Endometrial microvascular endothelial cells (primary cell): ENCODE results near the gene RIN1. TPM values are rescaled to one million over a fixed set of nuclear protein-coding genes. Genes with fewer than 3 reads are reported as not detected.

Experiments
- in situ Hi-C: cut with HindIII; loops from 2 replicates; pipeline ENCODE4 v1.10.0; 2017; ENCODE audit warnings: low sequenced_read_pairs, low pct_unique_long_range_greater_than_20kb; ENCODE audit errors: inconsistent ontology term
- total RNA-seq: library from RNA; depleted of rRNA; stranded (reverse); fragments of >200 nt; gene quantifications from one replicate; pipeline ENCODE4 v1.2.3, GENCODE V29; 2015; ENCODE audit errors: inconsistent ontology term

RIN1 gene
- total RNA-seq, 1 donor from 2014 or later: 15.5 TPM

DNA sequence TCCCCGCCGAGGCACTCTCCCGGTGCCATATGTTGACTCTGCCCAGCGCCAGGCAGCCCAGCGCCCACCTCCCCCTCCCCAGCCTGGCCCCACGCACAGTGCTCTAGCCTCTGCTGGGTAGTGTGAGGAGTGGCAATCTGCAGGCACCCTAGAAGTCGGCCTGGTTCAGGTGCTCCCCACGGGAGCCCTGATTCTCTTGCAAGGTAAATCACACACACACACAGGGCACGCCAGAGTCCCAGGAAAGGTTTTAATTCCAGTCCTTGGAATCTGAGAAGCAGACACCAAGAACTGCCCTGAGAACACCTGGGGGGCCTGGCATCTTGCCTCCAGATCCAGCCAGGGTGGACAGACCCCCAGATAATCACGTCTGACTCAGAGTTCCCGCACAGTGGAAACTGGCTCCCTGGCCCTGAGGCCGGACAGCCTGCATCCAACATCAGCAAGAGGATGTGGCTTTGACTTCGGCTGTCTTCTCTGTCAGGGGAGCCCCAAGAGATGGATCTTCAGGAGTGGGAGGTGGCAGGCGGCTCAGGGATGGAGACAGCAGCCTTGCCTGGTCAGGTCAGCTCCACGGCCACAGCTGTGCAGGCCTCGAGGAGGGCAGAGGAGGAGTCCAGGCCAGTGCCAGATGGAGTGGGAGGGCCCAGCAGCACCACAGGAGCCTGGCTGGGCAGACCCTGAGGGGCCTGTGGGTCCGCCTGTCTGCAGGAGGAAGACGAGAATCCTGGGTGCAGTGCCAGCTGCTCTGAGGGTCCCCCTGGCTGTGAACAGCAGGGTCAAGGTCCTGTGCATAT is 1.1 kb upstream of the RIN1 start:
- in situ Hi-C loops: no loop called here

- in situ Hi-C loops: no loop called here
Measured at GRCh38 chr11:66335531-66336233, 552 bp downstream of the RIN1 start.

GRCh38 chr11:66334605-66335442 is 1.4 kb downstream of the RIN1 start:
- in situ Hi-C loops: no loop called here

- in situ Hi-C loops: no loop called here
Measured at GRCh38 chr11:66333896-66334604, 2.2 kb downstream of the RIN1 start.

DNA sequence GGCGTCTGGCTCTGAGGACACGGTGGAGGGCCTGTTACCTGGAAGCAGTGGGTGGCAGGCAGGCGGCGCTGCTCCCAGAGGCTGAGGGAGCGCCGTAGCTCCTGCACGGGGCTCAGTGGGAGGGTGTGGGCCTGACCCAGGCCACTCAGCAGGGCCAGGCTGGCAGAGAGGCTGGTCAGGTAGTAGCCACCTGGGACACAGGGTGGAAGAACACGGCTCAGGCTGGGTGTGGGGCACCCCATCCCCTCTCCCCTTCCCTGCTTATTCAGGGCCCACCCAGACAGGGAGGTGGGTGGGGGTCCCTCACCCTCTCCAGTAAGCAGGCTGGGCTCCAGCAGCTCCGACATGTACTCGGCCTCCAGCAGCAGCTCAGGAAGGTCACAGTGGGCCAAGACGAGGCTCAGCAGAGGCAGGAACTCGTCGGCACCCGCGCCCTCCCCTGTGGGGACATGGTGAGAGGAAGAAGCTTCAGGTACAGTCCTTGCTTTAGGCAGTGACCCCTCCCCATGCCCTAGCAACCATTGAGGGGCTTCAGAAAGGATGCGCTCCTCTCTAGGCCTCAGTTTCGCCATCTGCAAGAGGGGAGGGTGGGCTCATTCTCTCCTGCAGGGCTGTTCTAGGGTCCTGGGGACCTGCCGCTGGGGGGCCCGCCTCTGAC is 2.9 kb downstream of the RIN1 start:
- in situ Hi-C loops: no loop called here

- in situ Hi-C loops: no loop called here
Measured at GRCh38 chr11:66332371-66333219, 3.6 kb downstream of the RIN1 start.

DNA sequence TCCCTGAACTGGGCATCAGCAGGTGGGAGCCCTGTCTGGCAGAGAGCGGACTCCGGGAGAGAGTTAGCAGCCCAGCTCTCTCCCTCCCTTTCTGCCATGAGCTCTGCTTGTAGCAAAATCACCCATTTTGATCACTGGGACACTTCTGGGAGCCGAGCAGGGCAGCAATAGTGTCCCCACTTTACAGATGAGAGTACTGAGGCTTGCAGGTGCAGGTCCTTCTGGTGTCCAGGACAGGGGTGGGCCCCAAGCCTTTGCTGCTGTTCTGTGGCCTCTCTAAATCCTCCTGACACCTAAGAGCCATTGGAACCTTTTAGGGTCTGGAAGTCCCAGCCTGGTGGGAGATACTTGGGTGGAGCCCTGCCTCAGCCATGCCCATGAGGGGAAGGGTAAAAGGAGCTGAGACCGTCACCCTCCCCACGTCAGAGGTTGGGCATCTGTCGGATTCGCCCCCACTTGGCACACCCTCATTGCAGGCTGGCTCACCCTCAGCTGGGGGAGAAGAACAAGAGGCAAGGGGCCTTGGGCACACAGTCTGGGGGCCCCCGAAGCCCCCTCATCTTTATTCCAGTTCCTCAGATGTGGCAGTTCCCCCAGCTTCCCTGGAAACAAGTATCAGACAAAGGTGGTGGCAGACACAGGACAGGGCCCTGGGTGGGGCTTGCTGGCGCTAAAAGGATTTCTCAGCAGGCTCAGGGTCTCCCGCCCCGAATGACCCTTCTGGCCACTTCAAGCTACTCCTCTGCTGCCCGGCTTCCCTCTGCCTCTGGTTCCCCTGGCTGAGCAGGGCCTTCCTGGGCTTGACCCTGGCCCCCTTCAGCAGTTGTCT is 4.5 kb downstream of the RIN1 start:
- in situ Hi-C loops: no loop called here

- in situ Hi-C loops: no loop called here
Measured at GRCh38 chr11:66330931-66331330, 5.3 kb downstream of the RIN1 start.

GRCh38 chr11:66329165-66329673 is 7.0 kb downstream of the RIN1 start:
- in situ Hi-C loops: no loop called here

DNA sequence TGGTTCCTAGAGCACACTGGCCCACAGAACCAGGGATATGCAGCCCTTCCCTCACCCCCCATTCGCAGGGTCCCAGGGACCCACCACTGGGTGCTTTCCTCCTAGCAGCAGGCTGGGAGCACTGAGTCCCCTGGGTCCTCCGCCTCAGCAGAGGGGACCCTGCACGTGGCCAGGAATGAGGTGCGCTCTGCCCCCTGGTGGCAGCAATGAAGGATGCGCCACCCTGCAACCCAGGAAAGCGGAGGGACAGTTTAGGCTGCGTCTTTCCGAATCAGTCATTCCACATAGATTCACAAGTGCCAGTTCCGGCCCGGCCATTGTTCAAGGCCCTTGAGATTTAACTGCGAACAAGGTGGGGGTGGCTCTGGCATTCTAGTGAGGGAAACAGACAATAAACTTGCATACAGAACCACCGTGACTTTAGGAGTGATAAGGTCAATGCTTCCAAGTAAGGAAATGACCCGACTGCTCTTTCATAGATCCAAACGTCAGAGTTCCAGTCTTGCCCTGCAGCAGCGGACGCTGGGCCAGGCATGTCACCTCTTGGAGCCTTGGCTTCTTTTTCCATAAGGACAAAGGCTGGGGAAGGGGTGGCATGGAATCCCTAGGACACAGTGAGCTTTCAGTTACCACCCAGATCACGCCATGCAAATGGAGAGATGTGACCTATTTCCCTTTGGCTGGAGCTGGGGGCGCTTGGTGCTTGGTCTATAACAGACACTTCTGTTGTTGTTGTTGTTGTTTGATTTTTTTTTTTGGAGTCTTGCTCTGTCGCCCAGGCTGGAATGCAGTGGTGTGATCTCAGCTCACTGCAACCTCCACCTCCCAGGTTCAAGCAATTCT is 7.7 kb downstream of the RIN1 start:
- in situ Hi-C loops: no loop called here

GRCh38 chr11:66328031-66328301 is 8.3 kb downstream of the RIN1 start:
- in situ Hi-C loops: no loop called here

GRCh38 chr11:66327171-66328030 is 8.8 kb downstream of the RIN1 start:
- in situ Hi-C loops: no loop called here

DNA sequence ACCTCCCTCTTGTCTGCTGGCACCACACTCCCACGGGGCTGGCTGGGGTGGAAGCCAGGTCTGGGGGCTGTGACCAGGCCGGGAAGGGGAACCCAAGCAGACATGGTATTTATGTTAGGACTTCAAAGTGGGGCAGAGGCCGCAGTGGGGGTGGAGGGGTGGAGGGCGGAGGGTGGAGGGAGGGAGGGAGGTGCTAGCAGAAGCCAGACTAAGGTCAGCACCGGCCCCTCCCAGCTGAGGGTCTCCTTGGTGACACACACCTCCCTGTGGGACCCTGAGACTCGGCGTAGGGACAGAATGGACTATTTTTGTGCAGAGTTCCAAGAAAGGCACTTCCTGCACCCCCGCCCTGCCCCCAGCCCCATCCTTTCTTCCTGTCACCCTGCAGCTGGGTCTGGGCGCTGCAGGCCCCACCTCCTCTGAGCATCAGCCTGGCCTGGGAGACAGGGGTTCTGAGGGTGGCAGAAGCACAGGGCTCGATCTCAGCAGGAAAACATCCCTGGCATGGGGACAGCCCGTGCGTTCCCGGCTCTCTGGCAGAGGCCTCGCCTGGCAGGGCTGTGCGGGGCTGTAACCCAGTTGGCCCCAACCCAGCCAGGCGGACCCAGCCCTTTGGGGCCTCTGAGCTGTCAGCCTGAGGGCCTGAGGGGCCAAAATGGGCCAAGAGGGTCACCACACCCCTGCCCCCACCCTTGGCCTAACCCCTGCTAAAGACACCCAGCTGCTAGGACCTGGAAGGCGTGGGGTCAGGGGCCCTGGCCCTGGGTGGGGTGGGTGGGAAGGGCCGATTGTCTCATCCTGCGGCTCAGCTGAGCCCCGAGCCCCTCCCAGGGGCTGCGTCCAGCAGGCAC is 9.7 kb downstream of the RIN1 start:
- in situ Hi-C loops: no loop called here

DNA sequence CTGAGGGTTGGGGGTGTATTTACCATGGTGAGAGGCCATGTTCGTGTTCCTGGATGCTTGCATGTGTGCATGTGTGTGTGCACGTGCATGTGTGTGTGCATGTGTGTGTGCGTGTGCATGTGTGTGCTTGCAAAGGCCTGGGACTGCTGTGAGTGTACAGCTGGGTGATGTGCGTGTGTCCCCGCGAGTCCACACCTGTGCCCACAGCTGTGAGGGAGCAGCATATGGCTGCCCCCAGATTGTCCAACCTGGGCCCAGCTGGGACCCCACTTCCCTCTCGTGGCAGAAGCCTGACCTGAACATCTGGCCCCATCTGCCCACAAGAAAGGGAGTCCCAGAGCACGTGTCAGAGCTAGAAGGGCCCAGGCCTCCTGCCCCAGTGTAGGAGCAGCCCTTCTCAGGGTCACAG is 11.0 kb downstream of the RIN1 start:
- in situ Hi-C loops: no loop called here
